HK-2 (cell line): ENCODE results near the gene PSG6.
A peak's percentile ranks its signal among the peaks of the same experiment; 100 is the strongest.
"Not testable (repeated sequence)": the region's sequence is repeated elsewhere in the genome, so short reads cannot be mapped to it uniquely, and the experiment has no call there.

ENCODE experiments used
- DNase-seq: peaks from one replicate; pipeline ENCODE4 v3.0.0-alpha.2; 2018; ENCODE audit not compliant: unreplicated experiment

PSG6 gene

GRCh38 chr19:42917634-42918033 lies at the start of gene PSG6:
Gene PSG6, minus strand, starts transcription at chr19:42917894. Its CDS starts 102 bp downstream, at chr19:42917792.
- not testable (repeated sequence) for DNase-seq

- DNase-seq, result peak; percentile 14
Observed at GRCh38 chr19:42965176-42965575, 47.5 kb upstream of the PSG6 start.

GRCh38 chr19:42961119-42961518 lies 43.4 kb upstream of the PSG6 start:
- no peak for DNase-seq

- DNase-seq, result not testable (repeated sequence)
Observed at GRCh38 chr19:42952126-42952525, 34.4 kb upstream of the PSG6 start.

GRCh38 chr19:42951476-42951875 lies 33.8 kb upstream of the PSG6 start:
- not testable (repeated sequence) for DNase-seq

- DNase-seq, result no peak
Observed at GRCh38 chr19:42942187-42942789, 24.6 kb upstream of the PSG6 start.

GRCh38 chr19:42937107-42937506 lies 19.4 kb upstream of the PSG6 start, which contains the start of gene PSG7:
Gene PSG7, minus strand, starts transcription at chr19:42937207. Its CDS starts 131 bp downstream, at chr19:42937076.
- not testable (repeated sequence) for DNase-seq

- not testable (repeated sequence) for DNase-seq
Observed at GRCh38 chr19:42934726-42935125, 17.0 kb upstream of the PSG6 start.

- DNase-seq, result peak; percentile 45
Observed at GRCh38 chr19:42934183-42934582, 16.5 kb upstream of the PSG6 start.

- DNase-seq, result not testable (repeated sequence)
Observed at GRCh38 chr19:42933412-42933811, 15.7 kb upstream of the PSG6 start.

GRCh38 chr19:42932485-42933101 lies 14.9 kb upstream of the PSG6 start:
- DNase-seq, result peak; percentile 65

- DNase-seq, result not testable (repeated sequence)
Observed at GRCh38 chr19:42930214-42930613, 12.5 kb upstream of the PSG6 start.

GRCh38 chr19:42928896-42929295 lies 11.2 kb upstream of the PSG6 start:
- no peak for DNase-seq

GRCh38 chr19:42926781-42927180 lies 9.1 kb upstream of the PSG6 start:
- DNase-seq, result no peak

- DNase-seq, result peak; percentile 53
Observed at GRCh38 chr19:42923106-42923505, 5.4 kb upstream of the PSG6 start.

GRCh38 chr19:42920971-42921370 lies 3.3 kb upstream of the PSG6 start:
- not testable (repeated sequence) for DNase-seq

GRCh38 chr19:42919757-42920079 lies 2.0 kb upstream of the PSG6 start:
- DNase-seq, result no peak

- not testable (repeated sequence) for DNase-seq
Observed at GRCh38 chr19:42919070-42919756, 1.5 kb upstream of the PSG6 start.

GRCh38 chr19:42918377-42919069 lies 829 bp upstream of the PSG6 start:
- DNase-seq, result not testable (repeated sequence)

GRCh38 chr19:42916931-42917330 lies 763 bp downstream of the PSG6 start:
- DNase-seq, result not testable (repeated sequence)

- DNase-seq, result not testable (repeated sequence)
Observed at GRCh38 chr19:42913516-42913915, 4.2 kb downstream of the PSG6 start.

GRCh38 chr19:42912941-42913340 lies 4.8 kb downstream of the PSG6 start:
- not testable (repeated sequence) for DNase-seq
